ENCODE data around the gene GDI1. TPM values are rescaled to one million over a fixed set of nuclear protein-coding genes. Genes with fewer than 3 reads are reported as not detected.

The GDI1 gene
- total and polyA plus RNA-seq, 9 of the 15 experiments (the other 6 are each of a cell fraction or from before 2014, with no cell fraction given): 0.97 to 82.6 (median 37.5) TPM

GRCh38 chrX:154476821-154477220, 39.9 kb downstream of the GDI1 start:
- intact Hi-C loops (cut with micrococcal nuclease): loop anchor here (5.0 kb wide), 1 partner anchor 50 kb away; the partner anchor contains the start of gene ATP6AP1
- H3K4me1 ChIP-seq (replicated peaks in 1 of 2; ENCODE audit: control insufficient read depth in 2 of 2, insufficient read depth in 2 of 2, low read length in 2 of 2): peaks cover 17 to 35% of the 10 kb centered on the region in 2 experiments
- H3K9ac ChIP-seq (ENCODE audit: insufficient read depth in 1 of 2, low read depth in 2 of 2, low read length in 2 of 2): peak overlapping the region in 1 of 2 experiments; percentile 18; a peak in 1 of 4 replicates
- H3K9me3 ChIP-seq (replicated peaks; ENCODE audit: control insufficient read depth, insufficient read depth, low read depth, low read length): no peaks in the 10 kb centered on the region
- no peaks in the 10 kb centered on the region for H3K9me1 ChIP-seq (ENCODE audit: control insufficient read depth, insufficient read depth, low read length)
- H3K79me2 ChIP-seq (ENCODE audit: control insufficient read depth, insufficient read depth, low read length): peaks cover 11% of the 10 kb centered on the region
- H3K4me3 ChIP-seq: no peak overlapping the region
- no peak for DNase-seq (ENCODE audit: extremely low read depth in 1 of 4, low spot score in 3 of 4)
- TF ChIP-seq POLR2A (conservative IDR thresholded peaks at IDR 0.05) (peak; percentile 37; the same call in 1 of the 2 replicates), SUPT5H (IDR thresholded peaks at IDR 0.05) (peak; percentile 32; the same call in 1 of the 2 replicates), SFPQ (IDR thresholded peaks at IDR 0.05; ENCODE audit: low read depth, low read length) (no peak), CEBPZ (IDR thresholded peaks at IDR 0.05; ENCODE audit: borderline replicate concordance, low read depth, low read length) (no peak), ZNF77 (CRISPR knock-in tag; IDR thresholded peaks at IDR 0.05) (no peak)
- in situ Hi-C loops (cut with MboI): no loop called here
- no peaks in the 10 kb centered on the region for H4K20me1 ChIP-seq (replicated peaks; ENCODE audit: control insufficient read depth, insufficient read depth, low read length)
- no peaks in the 10 kb centered on the region for H3K27me3 ChIP-seq (ENCODE audit: control insufficient read depth in 2 of 2, insufficient read depth in 2 of 2, low read length in 2 of 2)
- H2AFZ ChIP-seq (ENCODE audit: low read depth, low read length): no peak overlapping the region
- no peak overlapping the region for H3K27ac ChIP-seq (ENCODE audit: extremely low read depth, low read depth, low read length)
- H3K36me3 ChIP-seq (ENCODE audit: control insufficient read depth, insufficient read depth, low read length): peaks cover 11% of the 10 kb centered on the region; the same call in 2 of the 3 replicates
- CTCF ChIA-PET (ENCODE audit: low intra/inter-chr PET ratio): no interaction called here
- no peak for ATAC-seq
- POLR2A ChIA-PET: interaction anchor here (1.0 to 1.7 kb wide), 3 partner anchors 9 to 13 kb away, joined by 3 to 9 read pairs (median 5); no protein-coding TSS in a partner anchor
- no TSS peak for BruUV-seq (replicated peaks)
- WGBS (ENCODE audit: insufficient coverage, low coverage, missing lambda C conversion rate): 71% methylated on average over 7 of the region's 8 CpGs
- no peak for FAIRE-seq
- H3K4me2 ChIP-seq (ENCODE audit: insufficient read depth, low read length): no peak overlapping the region
